Common myeloid progenitor, CD34-positive (primary cell): ENCODE results near the gene GRAP2.

Experiments used
- CTCF ChIA-PET: fragments of 350-600 bp; sonication (Branson Sonifier 250); formaldehyde crosslinking; loops from one replicate; lab custom pipeline; 2021; ENCODE audit warnings: antibody characterized with exemption; lab: Charles Lee
- POLR2A ChIA-PET: fragments of 350-600 bp; sonication (Branson Sonifier 250); formaldehyde crosslinking; loops from one replicate; lab custom pipeline; 2021; ENCODE audit warnings: antibody characterized with exemption; lab: Charles Lee
- DNase-seq, 3 donors: peaks; one replicate each; pipeline versions ENCODE4 v3.0.0 to v3.0.0-alpha.2; 2013
- H3K27ac ChIP-seq, 2 experiments: 1 replicate in 1 of 2; 2 replicates in 1 of 2; pipeline ENCODE4 v1.7.0; 2013; ENCODE audit warnings: inconsistent platforms in 2 of 2, low read length in 2 of 2, mild to moderate bottlenecking in 2 of 2, low read depth in 1 of 2, moderate library complexity in 1 of 2; ENCODE audit not compliant: severe bottlenecking in 2 of 2, insufficient read depth in 1 of 2, poor library complexity in 1 of 2
- H3K27me3 ChIP-seq, 5 experiments: replicated peaks in 2 of 5; 1 replicate in 3 of 5; 2 replicates in 2 of 5; pipeline versions ENCODE4 v1.6.1 to v1.7.0; 2013; ENCODE audit warnings: low read length in 4 of 5, mild to moderate bottlenecking in 2 of 5, moderate library complexity in 2 of 5, inconsistent platforms in 1 of 5; ENCODE audit not compliant: insufficient read depth in 5 of 5, control insufficient read depth in 4 of 5
- H3K36me3 ChIP-seq, 4 experiments: 1 replicate in 2 of 4; 2 replicates in 2 of 4; pipeline versions ENCODE4 v1.6.1 to v1.7.0; 2013; ENCODE audit warnings: low read length in 3 of 4, control low read depth in 1 of 4, mild to moderate bottlenecking in 1 of 4; ENCODE audit not compliant: control insufficient read depth in 4 of 4, insufficient read depth in 4 of 4
- H3K4me1 ChIP-seq, 4 experiments: 1 replicate in 3 of 4; 2 replicates in 1 of 4; pipeline versions ENCODE4 v1.6.1 to v1.7.1; 2013; ENCODE audit warnings: low read length in 3 of 4, mild to moderate bottlenecking in 3 of 4, control low read depth in 1 of 4, inconsistent platforms in 1 of 4, moderate library complexity in 1 of 4; ENCODE audit not compliant: control insufficient read depth in 4 of 4, insufficient read depth in 4 of 4; ENCODE audit errors: control extremely low read depth in 1 of 4
- H3K4me3 ChIP-seq, 7 experiments: 1 replicate in 4 of 7; 2 replicates in 3 of 7; pipeline versions ENCODE4 v1.5.1 to v1.7.0; 2013; ENCODE audit warnings: mild to moderate bottlenecking in 7 of 7, low read length in 6 of 7, moderate library complexity in 6 of 7, inconsistent platforms in 2 of 7, low read depth in 2 of 7, control low read depth in 1 of 7; ENCODE audit not compliant: insufficient read depth in 4 of 7, control insufficient read depth in 1 of 7; ENCODE audit errors: extremely low read depth in 1 of 7
- H3K9me3 ChIP-seq, 5 experiments: 1 replicate in 4 of 5; 2 replicates in 1 of 5; pipeline versions ENCODE4 v1.6.1 to v1.7.1; 2013; ENCODE audit warnings: low read length in 4 of 5, mild to moderate bottlenecking in 2 of 5, inconsistent platforms in 1 of 5, low read depth in 1 of 5, moderate library complexity in 1 of 5; ENCODE audit not compliant: control insufficient read depth in 4 of 5, insufficient read depth in 2 of 5; ENCODE audit errors: control extremely low read depth in 1 of 5
- WGBS: methylation state at CpG from one replicate; pipeline ENCODE4 v1.1.5; 2013; ENCODE audit not compliant: insufficient coverage; 5-methylcytosine and 5-hydroxymethylcytosine counted together

Gene GRAP2

GRCh38 chr22:39983346-39983745, 82.5 kb downstream of the GRAP2 start:
- no peak overlapping the region for H3K27ac ChIP-seq
- H3K27me3 ChIP-seq = peaks cover 0 to 52% (median 9%) of the 10 kb centered on the region in 5 experiments
- POLR2A ChIA-PET = no interaction called here
- no peak for DNase-seq
- no peaks in the 10 kb centered on the region for H3K9me3 ChIP-seq
- H3K4me1 ChIP-seq = no peaks in the 10 kb centered on the region
- 100% methylated on average over 2 of the region's 4 CpGs for WGBS
- no peak overlapping the region for H3K4me3 ChIP-seq
- no peaks in the 10 kb centered on the region for H3K36me3 ChIP-seq
- CTCF ChIA-PET = interaction anchor here (1.0 kb wide), 1 partner anchor 11 kb away, joined by 3 read pairs; no protein-coding TSS in a partner anchor

GRCh38 chr22:39984006-39984405, 83.1 kb downstream of the GRAP2 start:
- 86% methylated on average over 2 of the region's 2 CpGs for WGBS

GRCh38 chr22:39984746-39985145, 83.9 kb downstream of the GRAP2 start:
- H3K27ac ChIP-seq = no peak overlapping the region
- no peak overlapping the region for H3K4me3 ChIP-seq
- POLR2A ChIA-PET = no interaction called here
- 86% methylated on average over 1 of the region's 2 CpGs for WGBS
- H3K36me3 ChIP-seq = no peaks in the 10 kb centered on the region
- H3K9me3 ChIP-seq = no peaks in the 10 kb centered on the region
- DNase-seq = no peak
- CTCF ChIA-PET = no interaction called here
- no peaks in the 10 kb centered on the region for H3K4me1 ChIP-seq
- peaks cover 0 to 55% (median 14%) of the 10 kb centered on the region in 5 experiments for H3K27me3 ChIP-seq

More at GRCh38 chr22:39984006-39984405, 83.1 kb downstream of the GRAP2 start:
- peaks cover 0 to 56% (median 11%) of the 10 kb centered on the region in 5 experiments for H3K27me3 ChIP-seq
- ChIA-PET POLR2A (no interaction called here), CTCF (interaction anchor here (1.0 kb wide), 1 partner anchor 10 kb away, joined by 3 read pairs; no protein-coding TSS in a partner anchor)
- no peaks in the 10 kb centered on the region for H3K4me1 ChIP-seq
- H3K4me3 ChIP-seq = no peak overlapping the region
- no peaks in the 10 kb centered on the region for H3K36me3 ChIP-seq
- no peak overlapping the region for H3K27ac ChIP-seq
- H3K9me3 ChIP-seq = no peaks in the 10 kb centered on the region
- no peak for DNase-seq

- H3K9me3 ChIP-seq = no peaks in the 10 kb centered on the region
- no peak for DNase-seq
- CTCF ChIA-PET = no interaction called here
- H3K27ac ChIP-seq = no peak overlapping the region
- H3K4me1 ChIP-seq = no peaks in the 10 kb centered on the region
- POLR2A ChIA-PET = no interaction called here
- no peaks in the 10 kb centered on the region for H3K36me3 ChIP-seq
- 89% methylated on average over 7 of the region's 7 CpGs for WGBS
- no peak overlapping the region for H3K4me3 ChIP-seq
- H3K27me3 ChIP-seq = peaks cover 0 to 53% (median 14%) of the 10 kb centered on the region in 5 experiments
Measured at GRCh38 chr22:39985383-39986035, 84.6 kb downstream of the GRAP2 start.

- no peak overlapping the region for H3K4me3 ChIP-seq
- POLR2A ChIA-PET = no interaction called here
- 87% methylated on average over 7 of the region's 10 CpGs for WGBS
- peaks cover 0 to 58% (median 23%) of the 10 kb centered on the region in 5 experiments for H3K27me3 ChIP-seq
- no peaks in the 10 kb centered on the region for H3K4me1 ChIP-seq
- DNase-seq = no peak
- CTCF ChIA-PET = interaction anchor here (1.3 kb wide), 1 partner anchor 35 kb away, joined by 5 read pairs; no protein-coding TSS in a partner anchor
- H3K9me3 ChIP-seq = no peaks in the 10 kb centered on the region
- H3K36me3 ChIP-seq = no peaks in the 10 kb centered on the region
- H3K27ac ChIP-seq = no peak overlapping the region
Measured at GRCh38 chr22:39988386-39989114, 87.7 kb downstream of the GRAP2 start.

DNA sequence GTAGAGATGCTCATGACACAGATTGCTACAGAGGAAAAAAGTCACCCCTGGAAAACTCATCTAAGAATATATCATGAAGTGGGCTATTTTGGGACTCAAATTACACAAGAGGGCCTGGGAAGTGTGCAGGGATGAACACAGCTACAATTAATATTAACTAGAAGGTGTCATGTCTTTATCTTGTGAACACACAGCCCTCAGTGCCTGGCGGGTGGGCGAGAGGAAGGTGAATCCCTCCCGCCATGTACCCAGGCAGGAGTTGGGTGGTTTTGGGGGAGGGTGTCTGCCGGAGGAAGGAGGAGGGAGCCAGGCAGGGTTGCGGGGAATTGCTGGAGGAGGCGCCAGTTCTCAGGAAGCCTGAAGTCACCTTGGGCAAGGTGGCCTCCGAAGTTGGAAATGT, 88.7 kb downstream of the GRAP2 start:
- no peaks in the 10 kb centered on the region for H3K9me3 ChIP-seq
- WGBS = 78% methylated on average over 5 of the region's 7 CpGs
- no peak overlapping the region for H3K4me3 ChIP-seq
- DNase-seq = no peak
- ChIA-PET CTCF (interaction anchor here (1.3 kb wide), 1 partner anchor 34 kb away, joined by 5 read pairs; no protein-coding TSS in a partner anchor), POLR2A (no interaction called here)
- no peak overlapping the region for H3K27ac ChIP-seq
- H3K4me1 ChIP-seq = peaks cover 0 to 11% (median 9%) of the 10 kb centered on the region in 4 experiments
- peaks cover 0 to 65% (median 24%) of the 10 kb centered on the region in 5 experiments for H3K27me3 ChIP-seq
- H3K36me3 ChIP-seq = no peaks in the 10 kb centered on the region

- ChIA-PET CTCF (interaction anchor here (1.4 to 2.0 kb wide), 2 partner anchors 15 to 34 kb away, joined by 3 to 6 read pairs; no protein-coding TSS in a partner anchor), POLR2A (interaction anchor here (0.6 kb wide), 1 partner anchor 437 kb away, joined by 5 read pairs; no protein-coding TSS in a partner anchor)
- peaks cover 0 to 18% (median 12%) of the 10 kb centered on the region in 4 experiments for H3K4me1 ChIP-seq
- peaks cover 0 to 64% (median 26%) of the 10 kb centered on the region in 5 experiments for H3K27me3 ChIP-seq
- DNase-seq = no peak
- WGBS = no CpG with 5 or more reads among the region's 3 CpGs
- H3K36me3 ChIP-seq = no peaks in the 10 kb centered on the region
- H3K4me3 ChIP-seq = no peak overlapping the region
- H3K27ac ChIP-seq = no peak overlapping the region
- no peaks in the 10 kb centered on the region for H3K9me3 ChIP-seq
Measured at GRCh38 chr22:39990686-39991085, 89.8 kb downstream of the GRAP2 start.
